GM12878 (cell line): ENCODE measurements around the gene TAX1BP1. TPM values are rescaled to one million over a fixed set of nuclear protein-coding genes. Genes with fewer than 3 reads are reported as not detected.

Source experiments
- ATAC-seq: fragments of 200-7000 bp; cut with Tn5 transposase; 3 replicates; pipeline ENCODE4 v1.9.1; 2020; ENCODE audit warnings: mild to moderate bottlenecking, moderate library complexity
- BruUV-seq: library from RNA; stranded (reverse); fragments of 400-500 nt; replicated peaks from 2 replicates; lab custom pipeline; 2021; lab: Mats Ljungman, UMichigan
- CTCF ChIA-PET: fragments of 300-600 bp; sonication (Branson Sonifier 250); formaldehyde crosslinking; extraction: SDS; loops from one replicate; lab custom pipeline; 2021; ENCODE audit warnings: inconsistent platforms; lab: Yijun Ruan, JAX
- POLR2A ChIA-PET: fragments of 350-600 bp; formaldehyde crosslinking; extraction: SDS; loops from one replicate; lab custom pipeline; 2021; ENCODE audit warnings: inconsistent platforms; lab: Charles Lee
- RAD21 ChIA-PET: fragments of 300-600 bp; sonication (Branson Sonifier 250); formaldehyde crosslinking; loops from one replicate; lab custom pipeline; 2023; ENCODE audit warnings: antibody characterized with exemption; ENCODE audit not compliant: unreplicated experiment; lab: Charles Lee
- SMC1A ChIA-PET: fragments of 300-600 bp; sonication (Branson Sonifier 250); formaldehyde crosslinking; loops from one replicate; lab custom pipeline; 2023; ENCODE audit not compliant: unreplicated experiment, uncharacterized antibody; lab: Charles Lee
- DNase-seq: peaks from one replicate; pipeline ENCODE4 v3.0.0-alpha.2; 2011; ENCODE audit warnings: low read depth, low spot score
- FAIRE-seq: peaks from 3 replicates; lab custom pipeline; 2011; peaks lifted over from hg19 to GRCh38; lab: Jason Lieb, UNC
- H2AFZ ChIP-seq: 2 replicates; pipeline ENCODE4 v1.6.0; 2011; ENCODE audit warnings: low read depth, low read length, control low read depth; ENCODE audit not compliant: control insufficient read depth
- H3K27ac ChIP-seq: 2 replicates; pipeline ENCODE4 v1.5.1; 2011; ENCODE audit warnings: control low read depth; ENCODE audit not compliant: control insufficient read depth, insufficient read depth
- H3K27me3 ChIP-seq, 2 experiments: replicated peaks in 1 of 2; 2 replicates each; pipeline versions ENCODE4 v1.6.0 to v1.6.1; 2011; ENCODE audit warnings: low read length in 1 of 2; ENCODE audit not compliant: control insufficient read depth in 2 of 2, insufficient read depth in 2 of 2
- H3K36me3 ChIP-seq, 2 experiments: 2 replicates each; pipeline ENCODE4 v1.5.1; 2011; ENCODE audit warnings: low read length in 1 of 2; ENCODE audit not compliant: control insufficient read depth in 2 of 2, insufficient read depth in 2 of 2
- H3K4me1 ChIP-seq: 2 replicates; pipeline ENCODE4 v1.6.1; 2011; ENCODE audit warnings: mild to moderate bottlenecking, low read length, moderate library complexity, mixed read lengths; ENCODE audit not compliant: control insufficient read depth, insufficient read depth
- H3K4me2 ChIP-seq: 2 replicates; pipeline ENCODE4 v1.6.0; 2011; ENCODE audit warnings: control low read depth; ENCODE audit not compliant: control insufficient read depth, insufficient read depth
- H3K4me3 ChIP-seq: fragments of 200-600 bp; sonication (generic); 2 replicates; pipeline ENCODE4 v1.5.1; 2016
- H3K79me2 ChIP-seq: 2 replicates; pipeline ENCODE4 v1.6.0; 2011; ENCODE audit warnings: low read length; ENCODE audit not compliant: control insufficient read depth, insufficient read depth
- H3K9ac ChIP-seq: 2 replicates; pipeline ENCODE4 v1.8.0; 2011; ENCODE audit warnings: low read length, control low read depth, mixed read lengths; ENCODE audit not compliant: control insufficient read depth, insufficient read depth
- H3K9me3 ChIP-seq: replicated peaks from 3 replicates; pipeline ENCODE4 v1.5.1; 2011; ENCODE audit warnings: mild to moderate bottlenecking, low read length; ENCODE audit not compliant: control insufficient read depth, insufficient read depth
- H4K20me1 ChIP-seq: 2 replicates; pipeline ENCODE4 v1.6.0; 2011; ENCODE audit not compliant: control insufficient read depth, insufficient read depth
- CHD1 ChIP-seq: IDR thresholded peaks from 2 replicates; pipeline ENCODE4 v1.6.1; 2012; ENCODE audit warnings: low read depth, low read length, improper control_type of control experiment
- IRF3 ChIP-seq: fragments of 450-650 bp; IDR thresholded peaks from 2 replicates; pipeline ENCODE4 v1.6.1; 2014; ENCODE audit warnings: mild to moderate bottlenecking
- NR2F1 ChIP-seq: fragments of 450-650 bp; conservative IDR thresholded peaks from 2 replicates; pipeline ENCODE4 v1.6.1; 2017; ENCODE audit warnings: mild to moderate bottlenecking
- ZBTB11 ChIP-seq: fragments of 450-650 bp; formaldehyde crosslinking; IDR thresholded peaks from 2 replicates; pipeline ENCODE4 v1.5.0; 2022; ENCODE audit warnings: mild to moderate bottlenecking, missing genetic modification characterization
- WGBS: methylation state at CpG from one replicate; pipeline ENCODE4 v1.1.6; 2016; ENCODE audit warnings: low lambda C conversion rate; ENCODE audit not compliant: insufficient replicate concordance, insufficient coverage; ENCODE audit errors: missing lambda C conversion rate; 5-methylcytosine and 5-hydroxymethylcytosine counted together
- in situ Hi-C: fragments of 300-500 bp; cut with MboI; formaldehyde crosslinking; loops from 9 replicates; pipeline ENCODE4 v1.14.3; 2018; ENCODE audit warnings: mixed read lengths
- intact Hi-C: fragments of 100-400 bp; cut with micrococcal nuclease; formaldehyde crosslinking; loops from one replicate; pipeline ENCODE4 v1.14.2; 2022; ENCODE audit not compliant: unreplicated experiment
- polyA plus RNA-seq, 11 experiments: library from polyadenylated mRNA; depleted of rRNA in 4 of 11; unstranded in 6 of 11; stranded (reverse) in 5 of 11; fragments of >200 nt; fragmentation: Nextera tagmentation in 4 of 11; fragmentation: Illumina TruSeq in 1 of 11; extraction: Ambion mirVana in 4 of 11; extraction: Trizol in 1 of 11; gene quantifications; 1 replicate in 1 of 11; 2 replicates in 10 of 11; pipeline versions ENCODE4 v1.2.1 to v1.2.3, GENCODE V29; 2011 to 2016; ENCODE audit warnings: inconsistent platforms in 2 of 11, missing spikeins in 2 of 11, low read depth in 1 of 11
- total RNA-seq, 4 experiments: library from RNA; depleted of rRNA in 3 of 4; stranded (reverse); fragments of >200 nt in 3 of 4; fragmentation: Illumina TruSeq in 1 of 4; extraction: Trizol in 1 of 4; gene quantifications; 2 replicates each; pipeline versions ENCODE4 v1.2.1 to v1.2.3, GENCODE V29; 2013 to 2021
- TF ChIP-seq, protein P1 (sequence below): fragments of 150-350 bp; IDR thresholded peaks from 2 replicates; pipeline ENCODE4 v1.6.1; 2014; ENCODE audit warnings: mild to moderate bottlenecking, low read depth, low read length

Gene TAX1BP1
- total and polyA plus RNA-seq, 10 of the 15 experiments (the other 5 are each of a cell fraction or from before 2014, with no cell fraction given) = 30.8 to 105 (median 52.0) TPM

DNA sequence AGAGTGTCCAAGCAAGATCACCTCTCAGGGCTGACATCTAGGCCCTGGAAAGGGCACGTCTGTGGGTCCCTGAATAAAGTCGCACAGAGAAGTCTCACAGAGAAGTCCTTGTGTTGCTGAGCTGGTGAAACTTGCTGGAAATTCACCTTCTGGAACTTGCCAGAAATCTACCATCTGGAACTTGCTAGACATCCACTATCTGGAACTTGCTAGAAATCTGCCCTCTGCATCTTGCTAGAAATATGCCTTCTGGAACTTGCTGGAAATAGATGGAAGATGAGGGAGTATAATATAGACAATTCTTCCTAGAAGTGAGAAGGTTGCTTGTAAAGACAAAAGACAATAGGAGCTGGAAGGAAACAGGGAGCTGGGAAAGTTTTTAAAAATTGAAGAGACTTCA is 5.4 kb upstream of the TAX1BP1 start:
- Histone ChIP-seq H3K9ac (no peak overlapping the region), H3K27me3 (no peaks in the 10 kb centered on the region; a peak in 1 of 4 replicates), H3K4me2 (no peak overlapping the region), H3K79me2 (no peaks in the 10 kb centered on the region), H4K20me1 (no peaks in the 10 kb centered on the region), H3K4me3 (no peak overlapping the region), H3K9me3 (no peaks in the 10 kb centered on the region), H2AFZ (no peak overlapping the region), H3K36me3 (no peaks in the 10 kb centered on the region), H3K27ac (no peak overlapping the region), H3K4me1 (no peaks in the 10 kb centered on the region)
- no TSS peak for BruUV-seq
- SMC1A ChIA-PET = no interaction called here
- FAIRE-seq (no peak), DNase-seq (no peak), ATAC-seq (no peak)
- intact Hi-C loops = no loop called here
- POLR2A ChIA-PET = no interaction called here
- RAD21 ChIA-PET = no interaction called here
- WGBS = 66% methylated on average over 2 of the region's 2 CpGs
- CTCF ChIA-PET = interaction anchor here (1.5 kb wide), 1 partner anchor 10 kb away, joined by 4 read pairs; no protein-coding TSS in a partner anchor
- in situ Hi-C loops = no loop called here
- TF ChIP-seq CHD1 = no peak
- TF ChIP-seq, protein P1, sequence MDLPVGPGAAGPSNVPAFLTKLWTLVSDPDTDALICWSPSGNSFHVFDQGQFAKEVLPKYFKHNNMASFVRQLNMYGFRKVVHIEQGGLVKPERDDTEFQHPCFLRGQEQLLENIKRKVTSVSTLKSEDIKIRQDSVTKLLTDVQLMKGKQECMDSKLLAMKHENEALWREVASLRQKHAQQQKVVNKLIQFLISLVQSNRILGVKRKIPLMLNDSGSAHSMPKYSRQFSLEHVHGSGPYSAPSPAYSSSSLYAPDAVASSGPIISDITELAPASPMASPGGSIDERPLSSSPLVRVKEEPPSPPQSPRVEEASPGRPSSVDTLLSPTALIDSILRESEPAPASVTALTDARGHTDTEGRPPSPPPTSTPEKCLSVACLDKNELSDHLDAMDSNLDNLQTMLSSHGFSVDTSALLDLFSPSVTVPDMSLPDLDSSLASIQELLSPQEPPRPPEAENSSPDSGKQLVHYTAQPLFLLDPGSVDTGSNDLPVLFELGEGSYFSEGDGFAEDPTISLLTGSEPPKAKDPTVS = peak; percentile 92

DNA sequence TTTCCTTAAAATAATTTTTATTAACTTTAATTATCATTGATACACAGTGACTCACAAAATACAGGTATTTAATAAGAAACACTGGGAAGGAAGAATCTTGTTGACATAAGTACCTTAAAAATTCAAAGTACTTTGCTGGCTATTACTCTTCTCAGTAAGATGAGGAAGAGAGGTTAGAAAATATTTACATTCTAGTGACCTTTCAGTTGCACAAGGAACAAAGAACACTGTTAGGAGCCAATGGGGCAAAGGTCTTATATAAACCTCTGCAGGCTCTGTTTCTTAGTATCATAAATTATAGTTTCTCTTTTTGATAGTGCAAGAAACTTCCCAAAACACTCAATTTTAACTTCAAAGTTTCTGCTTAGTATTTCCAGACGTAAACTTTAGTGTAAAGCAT is 4.8 kb upstream of the TAX1BP1 start:
- H3K9me3 ChIP-seq = no peaks in the 10 kb centered on the region
- no peak overlapping the region for H2AFZ ChIP-seq
- no peaks in the 10 kb centered on the region for H3K4me1 ChIP-seq
- DNase-seq (no peak), FAIRE-seq (no peak), ATAC-seq (no peak)
- no peak for TF ChIP-seq ZBTB11 (CRISPR knock-in tag)
- TF ChIP-seq IRF3 = no peak
- TF ChIP-seq NR2F1 = 0 out of 2 replicates have a peak, but pooled peaks have one; percentile 30
- CTCF ChIA-PET = interaction anchor here (1.5 to 1.8 kb wide), 2 partner anchors 10 to 284 kb away, joined by 4 read pairs; no protein-coding TSS in a partner anchor
- WGBS = 14% methylated on average over 1 of the region's 1 CpG
- in situ Hi-C loops = no loop called here
- H3K4me3 ChIP-seq = no peak overlapping the region
- no peak overlapping the region for H3K4me2 ChIP-seq
- H4K20me1 ChIP-seq = no peaks in the 10 kb centered on the region
- SMC1A ChIA-PET = no interaction called here
- RAD21 ChIA-PET = no interaction called here
- POLR2A ChIA-PET = no interaction called here
- no TSS peak for BruUV-seq
- no peaks in the 10 kb centered on the region for H3K36me3 ChIP-seq
- intact Hi-C loops = no loop called here
- no peak overlapping the region for H3K9ac ChIP-seq
- no peak overlapping the region for H3K27ac ChIP-seq
- no peaks in the 10 kb centered on the region; a peak in 1 of 4 replicates for H3K27me3 ChIP-seq
- peaks cover 2% of the 10 kb centered on the region; the same call in 1 of the 2 replicates for H3K79me2 ChIP-seq
